Cerebellar nuclear complex (tissue), 1 donor: ENCODE data around the gene TCERG1L.
A peak's percentile ranks its signal among the peaks of the same experiment; 100 is the strongest.

Source experiments
- DNase-seq, 2 experiments: peaks; one replicate each; lab custom pipeline; 2025; lab: John Stamatoyannopoulos, UW

TCERG1L gene

GRCh38 chr10:131270461-131271190 lies 40.9 kb downstream of the TCERG1L start:
- no peak for DNase-seq

DNA sequence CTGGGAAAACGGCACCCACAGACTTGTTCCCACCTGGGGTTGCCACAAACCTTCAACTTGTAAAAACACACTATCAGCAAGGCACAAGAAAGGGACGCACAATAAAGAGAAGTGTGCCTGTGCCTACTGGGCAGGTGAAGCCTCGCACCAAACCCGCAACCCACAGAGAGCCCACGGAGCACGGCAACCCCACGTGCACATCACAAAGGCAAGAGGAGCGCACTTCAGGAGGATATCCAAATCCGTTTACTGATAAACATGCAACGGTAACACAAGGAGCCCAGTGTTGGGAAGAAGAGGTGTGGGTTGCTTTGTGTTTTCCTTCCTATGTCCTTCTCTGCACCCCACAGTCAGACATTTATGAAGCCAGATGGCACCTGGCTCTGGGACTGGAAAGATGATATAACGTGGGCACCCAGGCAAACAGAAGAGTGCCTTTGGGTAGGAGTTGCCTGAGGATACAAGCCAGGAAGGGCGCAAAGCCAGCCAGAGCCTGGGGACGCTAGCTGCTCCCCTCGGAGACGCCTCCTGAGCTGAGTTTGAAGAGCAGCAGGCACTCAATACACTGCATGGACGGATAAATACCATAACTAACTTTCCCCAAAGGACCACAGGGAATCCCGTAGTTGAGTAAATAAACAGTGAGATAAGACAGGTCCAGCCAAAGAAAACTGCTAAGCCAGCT lies 41.6 kb downstream of the TCERG1L start:
- peak in 1 of 2 experiments; percentile 10 for DNase-seq

- DNase-seq: no peak
These were observed 43.8 kb downstream of the TCERG1L start for GRCh38 chr10:131267814-131268095.

DNA sequence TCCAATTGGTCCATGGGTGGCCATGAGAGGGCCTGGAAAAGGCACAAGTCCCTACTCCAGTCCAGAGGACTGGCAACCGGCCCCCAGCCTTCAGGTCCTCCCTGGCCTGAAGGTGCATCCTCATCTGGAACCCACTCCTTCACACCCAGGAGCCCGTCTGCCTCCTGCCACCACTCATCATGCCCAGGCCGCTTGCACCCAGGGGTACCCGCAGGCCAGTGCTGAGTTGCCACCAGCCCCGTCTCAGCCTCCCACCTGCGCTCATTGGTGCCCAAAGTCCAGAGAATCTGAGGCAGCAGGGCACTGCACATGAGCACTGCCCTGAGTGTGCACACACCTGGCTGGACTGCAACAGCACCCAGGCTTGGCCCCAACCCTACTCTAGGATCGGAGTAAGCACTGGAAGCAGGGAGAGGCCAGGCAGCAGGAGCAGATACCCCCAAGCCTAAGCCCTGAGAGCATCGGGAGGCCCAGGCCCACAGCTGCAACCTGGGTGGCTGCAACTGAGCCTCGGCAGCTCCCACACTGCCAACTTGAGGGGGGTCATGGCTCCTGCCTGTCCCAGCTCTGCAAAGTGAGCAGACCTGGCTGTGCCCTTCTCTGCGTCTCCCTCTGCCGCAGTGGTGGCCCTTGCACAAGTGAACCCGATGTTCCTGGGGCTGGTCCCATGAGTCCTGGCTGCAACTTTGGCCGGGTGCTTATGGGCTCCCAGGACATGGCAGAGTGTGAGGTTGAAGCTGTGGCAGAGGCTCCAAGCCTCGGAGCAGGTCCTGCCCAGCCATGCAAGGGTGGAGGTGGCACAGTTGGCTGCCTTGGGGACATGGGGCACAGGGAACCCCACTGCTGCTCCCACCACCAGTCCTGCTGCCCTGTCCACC lies 44.3 kb downstream of the TCERG1L start:
- no peak for DNase-seq

GRCh38 chr10:131264110-131264788 lies 47.3 kb downstream of the TCERG1L start:
- DNase-seq: no peak

GRCh38 chr10:131261890-131262475 lies 49.5 kb downstream of the TCERG1L start:
- no peak for DNase-seq

DNA sequence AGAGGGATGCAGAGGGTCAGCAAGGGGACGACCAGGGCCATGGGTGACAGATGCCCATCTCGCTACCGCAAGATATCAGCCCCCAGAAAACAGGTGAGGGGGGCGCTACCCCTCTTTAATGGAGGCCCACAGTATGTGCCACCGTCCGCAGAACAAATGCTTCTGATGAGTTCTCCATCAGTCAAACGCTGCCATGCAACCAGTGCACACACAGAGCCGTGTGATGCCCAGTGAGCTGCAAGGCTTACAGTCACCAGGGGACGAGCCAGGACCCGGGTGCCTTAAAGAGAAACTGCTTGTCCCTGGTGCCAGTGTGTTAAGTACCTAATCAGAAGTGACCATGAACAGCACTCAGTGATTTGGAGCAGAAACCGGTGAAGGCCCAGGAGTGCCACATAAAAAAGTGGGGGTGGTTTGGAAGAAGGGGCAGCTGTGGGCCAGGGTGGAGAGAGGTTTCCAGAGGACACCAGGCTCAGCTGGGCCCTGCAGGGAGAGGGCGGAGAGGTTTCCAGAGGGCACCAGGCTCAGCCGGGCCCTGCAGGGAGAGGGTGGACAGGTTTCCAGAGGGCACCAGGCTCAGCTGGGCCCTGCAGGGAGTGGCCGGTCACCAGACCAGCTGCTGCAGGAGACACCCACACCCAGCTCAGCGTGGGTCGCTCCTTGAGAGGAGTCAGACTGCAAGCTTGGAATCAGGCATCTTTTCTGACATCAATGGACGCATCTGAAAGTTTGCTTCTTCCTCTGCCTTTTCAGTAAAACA lies 50.9 kb downstream of the TCERG1L start:
- no peak for DNase-seq

DNA sequence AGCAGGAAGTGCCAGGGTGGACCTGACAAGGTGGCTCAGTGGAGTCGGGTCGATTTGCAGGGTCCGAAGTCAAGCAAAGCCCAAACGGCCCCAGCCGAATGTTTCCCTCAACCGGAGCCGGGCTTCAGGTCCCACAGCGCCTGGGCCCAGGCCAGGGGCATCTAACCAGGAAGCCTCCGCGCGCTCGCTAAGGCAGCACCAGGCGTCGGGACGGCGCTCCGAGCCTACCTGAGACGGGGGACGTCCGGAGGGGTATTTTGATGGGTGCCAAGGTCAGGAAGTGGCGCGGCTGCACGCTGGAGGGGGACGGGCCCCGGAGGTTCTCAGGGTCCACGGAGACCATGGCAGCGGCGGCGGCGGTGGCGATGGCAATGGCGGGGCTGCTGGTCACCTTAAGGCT lies 51.5 kb downstream of the TCERG1L start:
- DNase-seq: no peak

- DNase-seq: no peak
These were observed 52.0 kb downstream of the TCERG1L start for GRCh38 chr10:131259535-131259934.

GRCh38 chr10:131258256-131258655 lies 53.3 kb downstream of the TCERG1L start:
- no peak for DNase-seq

- no peak for DNase-seq
These were observed 54.5 kb downstream of the TCERG1L start for GRCh38 chr10:131257027-131257426.

DNA sequence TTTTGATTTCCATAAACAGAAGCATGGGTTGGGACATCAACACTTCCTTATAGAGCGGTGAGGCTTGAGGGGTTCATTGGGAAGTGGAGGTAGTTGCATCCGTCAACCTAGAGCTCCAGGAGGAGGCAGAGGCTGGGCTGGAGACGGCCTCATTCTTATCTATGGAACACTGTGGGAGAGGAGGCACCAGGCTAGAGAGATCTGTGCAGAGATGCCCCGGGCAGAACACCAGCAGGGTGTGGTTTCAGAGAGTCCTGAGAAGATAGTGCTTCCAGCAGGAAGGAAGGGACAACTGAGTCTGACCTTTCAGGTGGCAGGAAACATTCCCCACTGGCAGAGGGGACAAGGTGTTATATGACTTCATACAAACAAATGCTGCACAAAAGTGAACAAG lies 56.7 kb downstream of the TCERG1L start:
- DNase-seq: no peak

DNA sequence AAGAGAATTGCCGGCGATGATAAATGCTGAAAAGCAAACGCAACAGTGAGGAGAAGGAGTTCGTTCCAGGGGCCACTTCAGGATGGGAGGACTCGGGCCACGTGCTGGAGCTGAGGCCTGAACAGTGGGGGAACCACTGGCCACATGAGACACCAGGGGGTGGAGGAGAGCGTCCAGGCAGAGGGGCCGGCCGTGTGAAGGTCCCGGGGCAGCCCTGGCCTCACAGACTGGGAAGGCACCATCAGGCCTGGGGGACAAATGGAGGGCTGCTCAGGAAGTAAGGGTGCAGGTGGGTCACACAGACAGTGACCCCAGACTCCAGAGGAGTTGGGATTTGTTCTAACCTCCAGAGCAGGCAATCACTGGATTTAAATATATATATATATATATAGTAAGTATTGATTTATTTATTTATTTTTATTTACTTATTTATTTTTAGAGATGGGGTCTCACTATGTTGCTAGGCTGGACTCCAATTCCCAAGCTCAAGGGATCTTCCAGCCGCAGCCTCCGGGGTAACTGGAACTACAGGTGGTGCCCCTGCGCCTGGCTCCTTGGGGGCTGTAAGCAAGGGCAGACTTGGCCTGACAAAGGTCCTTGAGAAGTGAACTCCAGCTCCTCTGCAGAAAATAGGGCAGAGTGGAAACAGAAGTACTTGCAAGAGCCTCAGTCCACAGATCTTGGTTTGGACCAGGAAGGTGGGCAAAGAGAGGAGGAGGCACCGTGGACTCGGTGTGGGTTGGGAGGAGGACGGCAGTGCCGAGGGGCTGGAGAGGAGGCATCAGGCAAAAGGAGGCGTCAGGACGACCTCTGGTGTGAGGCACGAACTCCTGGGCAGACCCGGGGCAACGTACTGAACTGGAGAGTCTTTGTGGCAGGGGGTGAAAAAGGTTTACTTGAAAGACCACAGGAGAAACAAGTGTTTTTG lies 57.3 kb downstream of the TCERG1L start:
- no peak for DNase-seq

- DNase-seq: no peak
These were observed 58.8 kb downstream of the TCERG1L start for GRCh38 chr10:131252567-131253276.

DNA sequence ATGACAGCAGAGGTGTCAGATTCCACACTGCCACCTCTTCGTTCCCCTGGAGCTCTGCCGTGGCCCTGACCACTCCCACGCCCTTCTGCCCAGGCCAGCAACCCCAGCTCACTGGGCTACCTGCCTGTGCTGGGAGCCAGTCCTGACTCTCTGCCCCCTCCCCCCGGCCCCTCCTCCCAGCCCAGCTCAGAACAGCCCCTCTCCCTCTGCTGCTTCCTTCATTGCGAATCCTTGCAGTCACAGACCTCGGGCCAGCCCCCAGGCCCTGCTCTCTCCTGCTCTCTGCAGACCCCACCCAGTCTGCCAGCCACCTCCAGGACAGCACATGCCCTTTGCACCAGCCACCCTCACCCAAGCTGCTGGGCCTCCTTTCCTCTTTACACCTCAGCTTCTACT lies 60.4 kb downstream of the TCERG1L start:
- DNase-seq: no peak

GRCh38 chr10:131250454-131251145 lies 60.9 kb downstream of the TCERG1L start:
- DNase-seq: no peak

DNA sequence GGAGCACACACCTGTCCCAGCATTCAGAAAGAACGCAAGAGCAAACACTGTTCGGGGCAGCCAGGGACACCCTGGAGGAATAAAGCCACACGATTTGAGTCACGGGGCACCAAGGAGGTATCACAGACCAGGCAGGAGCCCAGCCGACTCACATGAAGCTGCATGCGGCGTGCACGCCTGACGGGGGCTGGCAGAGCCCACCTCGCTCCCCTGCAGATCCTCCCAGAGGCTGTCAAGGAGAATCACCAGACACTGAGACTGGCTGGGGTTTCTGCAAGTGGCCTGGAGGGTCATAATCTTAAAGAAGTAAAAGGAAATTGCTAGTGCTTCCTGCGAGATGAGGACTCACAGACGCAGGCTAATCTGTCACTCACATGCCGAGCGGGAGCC lies 61.6 kb downstream of the TCERG1L start:
- no peak for DNase-seq

GRCh38 chr10:131249238-131249954 lies 62.1 kb downstream of the TCERG1L start:
- no peak for DNase-seq
